Tibial artery (tissue), 4 donors: ENCODE data around the gene GLI1.

Source experiments
- DNase-seq, 2 donors: peaks; one replicate each; pipeline ENCODE4 v3.0.0-alpha.2; 2019
- H3K27ac ChIP-seq, 2 donors: fragments of 200-600 bp; sonication (generic) in 1 of 2; 1 replicate in 1 of 2; 2 replicates in 1 of 2; pipeline ENCODE4 v1.5.1; 2018 to 2019; ENCODE audit warnings: mild to moderate bottlenecking in 1 of 2
- H3K27me3 ChIP-seq, 2 donors: fragments of 200-600 bp; sonication (generic) in 1 of 2; one replicate each; pipeline versions ENCODE4 v1.5.1 to v1.6.0; 2016 to 2019
- H3K36me3 ChIP-seq, 3 donors: fragments of 200-600 bp; sonication (generic) in 2 of 3; one replicate each; pipeline ENCODE4 v1.5.1; 2016 to 2019; ENCODE audit warnings: mild to moderate bottlenecking in 2 of 3
- H3K4me1 ChIP-seq, 4 donors: fragments of 200-600 bp; sonication (generic) in 2 of 4; 1 replicate in 3 of 4; 2 replicates in 1 of 4; pipeline ENCODE4 v1.5.1; 2016 to 2019
- H3K4me3 ChIP-seq, 2 donors: fragments of 200-600 bp; sonication (generic) in 1 of 2; 1 replicate in 1 of 2; 2 replicates in 1 of 2; pipeline ENCODE4 v1.5.1; 2018 to 2019; ENCODE audit warnings: mild to moderate bottlenecking in 2 of 2
- H3K9me3 ChIP-seq, 3 donors: fragments of 200-600 bp; sonication (generic) in 1 of 3; one replicate each; pipeline ENCODE4 v1.5.1; 2016 to 2019
- intact Hi-C: fragments of 100-400 bp; cut with DNase I; formaldehyde crosslinking; loops from one replicate; pipeline ENCODE4 v1.15.0; 2023; ENCODE audit warnings: low total_unique reads
- TF ChIP-seq, protein P1 (sequence below), 2 experiments: fragments of 200-600 bp in 1 of 2; fragments of 450-650 bp in 1 of 2; IDR thresholded peaks; one replicate each; pipeline ENCODE4 v1.5.1; 2017 to 2019; ENCODE audit warnings: antibody characterized with exemption in 2 of 2, mild to moderate bottlenecking in 1 of 2, moderate library complexity in 1 of 2

GLI1 gene

DNA sequence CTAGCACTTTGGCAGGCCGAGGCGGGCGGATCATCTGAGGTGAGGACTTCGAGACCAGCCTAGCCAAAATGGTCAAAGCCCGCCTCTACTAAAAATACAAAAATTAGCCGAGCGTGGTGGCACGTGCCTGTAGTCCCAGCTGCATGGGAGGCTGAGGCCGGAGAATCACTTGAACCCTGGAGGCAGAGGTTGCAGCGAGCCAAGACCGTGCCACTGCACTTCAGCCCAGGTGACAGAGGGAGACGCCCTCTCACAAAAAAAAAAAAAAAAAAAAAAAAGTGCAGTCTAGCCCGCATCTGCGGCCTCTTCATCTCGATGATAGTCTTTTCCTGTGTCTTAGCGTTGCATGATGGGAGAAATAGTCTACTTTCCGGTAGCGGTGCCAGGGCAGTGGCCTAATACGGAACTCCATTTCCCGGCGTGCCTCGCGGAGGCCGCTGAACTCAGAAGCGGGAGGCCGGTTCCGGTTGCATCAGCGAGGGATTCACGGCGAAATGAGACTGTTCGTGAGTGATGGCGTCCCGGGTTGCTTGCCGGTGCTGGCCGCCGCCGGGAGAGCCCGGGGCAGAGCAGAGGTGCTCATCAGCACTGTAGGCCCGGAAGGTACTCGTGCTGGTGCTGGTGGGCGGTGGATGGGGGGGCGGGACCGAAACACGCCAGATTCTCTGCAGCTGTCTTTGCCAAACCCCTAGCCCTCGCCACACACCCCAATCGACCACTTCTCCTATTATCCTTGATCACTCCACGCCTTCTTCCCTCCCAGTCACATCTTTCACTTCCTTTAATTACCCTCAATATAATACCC lies 28.2 kb downstream of the GLI1 start, which contains the start of gene MARS1:
Gene MARS1 (plus strand): TSS at position 472 of the 805 bp plus-strand sequence. CDS start 23 bp downstream, at position 495.
- TF ChIP-seq, protein P1, sequence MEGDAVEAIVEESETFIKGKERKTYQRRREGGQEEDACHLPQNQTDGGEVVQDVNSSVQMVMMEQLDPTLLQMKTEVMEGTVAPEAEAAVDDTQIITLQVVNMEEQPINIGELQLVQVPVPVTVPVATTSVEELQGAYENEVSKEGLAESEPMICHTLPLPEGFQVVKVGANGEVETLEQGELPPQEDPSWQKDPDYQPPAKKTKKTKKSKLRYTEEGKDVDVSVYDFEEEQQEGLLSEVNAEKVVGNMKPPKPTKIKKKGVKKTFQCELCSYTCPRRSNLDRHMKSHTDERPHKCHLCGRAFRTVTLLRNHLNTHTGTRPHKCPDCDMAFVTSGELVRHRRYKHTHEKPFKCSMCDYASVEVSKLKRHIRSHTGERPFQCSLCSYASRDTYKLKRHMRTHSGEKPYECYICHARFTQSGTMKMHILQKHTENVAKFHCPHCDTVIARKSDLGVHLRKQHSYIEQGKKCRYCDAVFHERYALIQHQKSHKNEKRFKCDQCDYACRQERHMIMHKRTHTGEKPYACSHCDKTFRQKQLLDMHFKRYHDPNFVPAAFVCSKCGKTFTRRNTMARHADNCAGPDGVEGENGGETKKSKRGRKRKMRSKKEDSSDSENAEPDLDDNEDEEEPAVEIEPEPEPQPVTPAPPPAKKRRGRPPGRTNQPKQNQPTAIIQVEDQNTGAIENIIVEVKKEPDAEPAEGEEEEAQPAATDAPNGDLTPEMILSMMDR (IDR thresholded peaks at IDR 0.05): no peak
- DNase-seq: peak; percentile 97
- intact Hi-C loops: loop anchor here (1.0 to 10.0 kb wide), 2 partner anchors 25 to 137 kb away; no protein-coding TSS in a partner anchor
- H3K9me3 ChIP-seq: no peaks in the 10 kb centered on the region
- H3K27ac ChIP-seq: peak within 1 kb of the TSS; percentile 78 to 82
- peak within 1 kb of the TSS; percentile 86 to 98 for H3K4me3 ChIP-seq
- H3K27me3 ChIP-seq: peaks cover 0 to 1% of the 10 kb centered on the region in 2 donors
- peaks cover 28 to 36% (median 32%) of the 10 kb centered on the region in 3 donors for H3K36me3 ChIP-seq
- H3K4me1 ChIP-seq: peaks cover 0 to 17% (median 13%) of the 10 kb centered on the region in 4 donors

DNA sequence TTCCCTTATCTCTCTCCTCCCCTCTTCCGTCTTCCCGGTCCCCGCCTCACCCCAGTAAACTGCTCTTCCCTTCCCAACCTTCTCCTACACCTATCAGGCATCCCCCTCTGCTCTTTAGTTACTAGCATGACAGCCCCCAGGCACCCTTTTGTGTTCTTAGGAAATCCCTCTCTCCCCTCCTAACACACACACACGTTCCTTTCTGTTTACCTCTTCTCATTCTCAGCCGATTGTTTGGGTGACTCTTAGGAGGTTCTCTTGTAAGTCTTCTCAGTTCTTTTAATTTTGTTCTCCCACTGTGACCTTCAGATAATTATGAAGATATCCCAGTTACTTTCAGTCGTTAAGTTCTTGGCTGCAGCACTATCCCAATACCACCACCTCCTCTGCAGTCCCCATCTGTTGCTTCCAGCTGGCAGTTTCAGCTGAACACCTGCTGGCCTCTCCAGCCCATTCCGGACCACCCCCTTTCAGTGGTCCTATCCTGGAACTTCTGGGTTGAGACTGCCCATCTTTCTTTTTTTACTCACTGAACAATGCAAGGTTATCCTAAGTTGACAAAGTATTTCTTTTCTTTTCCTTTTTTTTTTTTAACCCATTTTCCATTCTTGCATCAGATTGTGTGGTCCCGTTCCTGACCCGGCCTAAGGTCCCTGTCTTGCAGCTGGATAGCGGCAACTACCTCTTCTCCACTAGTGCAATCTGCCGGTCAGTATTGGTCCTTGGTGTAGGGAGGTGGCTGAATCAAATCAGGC lies 29.0 kb downstream of the GLI1 start:
- H3K9me3 ChIP-seq: no peaks in the 10 kb centered on the region
- no peaks in the 10 kb centered on the region for H3K27me3 ChIP-seq
- peaks cover 30 to 38% (median 34%) of the 10 kb centered on the region in 3 donors for H3K36me3 ChIP-seq
- TF ChIP-seq, protein P1 (IDR thresholded peaks at IDR 0.05): no peak
- H3K4me3 ChIP-seq: peak overlapping the region; percentile 86 to 98
- H3K4me1 ChIP-seq: peaks cover 0 to 17% (median 13%) of the 10 kb centered on the region in 4 donors
- intact Hi-C loops: loop anchor here (1.0 to 10.0 kb wide), 2 partner anchors 26 to 136 kb away; no protein-coding TSS in a partner anchor
- peak overlapping the region; percentile 78 to 82 for H3K27ac ChIP-seq
- DNase-seq: no peak

DNA sequence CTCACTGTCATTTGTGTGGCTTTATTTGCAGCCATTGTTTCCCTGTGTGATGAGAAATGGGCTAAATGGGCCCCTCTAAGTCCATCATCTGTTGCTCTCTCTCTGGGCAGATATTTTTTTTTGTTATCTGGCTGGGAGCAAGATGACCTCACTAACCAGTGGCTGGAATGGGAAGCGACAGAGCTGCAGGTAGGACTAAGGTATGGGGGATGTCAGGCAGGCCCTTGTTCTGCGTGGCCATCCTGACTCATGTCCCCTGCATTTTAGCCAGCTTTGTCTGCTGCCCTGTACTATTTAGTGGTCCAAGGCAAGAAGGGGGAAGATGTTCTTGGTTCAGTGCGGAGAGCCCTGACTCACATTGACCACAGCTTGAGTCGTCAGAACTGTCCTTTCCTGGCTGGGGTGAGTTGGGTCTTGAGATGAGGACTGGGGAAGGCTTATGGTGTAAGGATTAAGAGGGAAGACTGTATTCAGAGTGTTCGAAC lies 29.6 kb downstream of the GLI1 start:
- H3K36me3 ChIP-seq: peaks cover 34 to 38% (median 37%) of the 10 kb centered on the region in 3 donors
- H3K27me3 ChIP-seq: no peaks in the 10 kb centered on the region
- peaks cover 0 to 17% (median 13%) of the 10 kb centered on the region in 4 donors for H3K4me1 ChIP-seq
- no peak for DNase-seq
- no peaks in the 10 kb centered on the region for H3K9me3 ChIP-seq
- intact Hi-C loops: loop anchor here (10.0 kb wide), 1 partner anchor 136 kb away; no protein-coding TSS in a partner anchor
- H3K27ac ChIP-seq: peak overlapping the region in 1 of 2 donors; percentile 82
- peak overlapping the region in 1 of 2 donors; percentile 98 for H3K4me3 ChIP-seq
- TF ChIP-seq, protein P1 (IDR thresholded peaks at IDR 0.05): no peak

DNA sequence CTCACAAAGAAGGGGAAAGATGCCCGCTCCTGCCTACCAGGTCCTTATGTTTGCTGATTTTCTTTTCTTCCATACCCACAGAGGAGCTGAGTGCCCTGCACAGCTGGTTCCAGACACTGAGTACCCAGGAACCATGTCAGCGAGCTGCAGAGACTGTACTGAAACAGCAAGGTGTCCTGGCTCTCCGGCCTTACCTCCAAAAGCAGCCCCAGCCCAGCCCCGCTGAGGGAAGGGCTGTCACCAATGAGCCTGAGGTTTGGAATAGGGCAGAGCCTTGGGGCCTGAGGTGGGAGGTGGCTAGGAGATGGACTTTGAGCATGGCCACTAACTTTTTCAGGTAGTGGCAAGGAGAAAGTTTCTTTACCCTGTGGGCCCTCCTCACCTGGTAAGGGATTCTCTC lies 30.5 kb downstream of the GLI1 start:
- DNase-seq: no peak
- peaks cover 34 to 42% (median 41%) of the 10 kb centered on the region in 3 donors for H3K36me3 ChIP-seq
- no peak overlapping the region for H3K4me3 ChIP-seq
- no peak overlapping the region for H3K27ac ChIP-seq
- H3K9me3 ChIP-seq: no peaks in the 10 kb centered on the region
- peaks cover 0 to 17% (median 13%) of the 10 kb centered on the region in 4 donors for H3K4me1 ChIP-seq
- intact Hi-C loops: no loop called here
- TF ChIP-seq, protein P1 (IDR thresholded peaks at IDR 0.05): no peak
- H3K27me3 ChIP-seq: no peaks in the 10 kb centered on the region
